GM13976 (cell line): ENCODE data around the gene KRT84.

ENCODE experiments used
- DNase-seq: peaks from one replicate; pipeline ENCODE4 v3.0.0; 2012; ENCODE audit warnings: low spot score
- CTCF ChIP-seq: IDR thresholded peaks from 2 replicates; pipeline ENCODE4 v1.5.1; 2012; ENCODE audit warnings: borderline replicate concordance, mild to moderate bottlenecking; ENCODE audit not compliant: insufficient read depth; ENCODE audit errors: extremely low read depth, missing control alignments, control extremely low read depth
- in situ Hi-C: fragments of 300-500 bp; cut with MboI; formaldehyde crosslinking; loops from one replicate; pipeline ENCODE4 v1.12.0; 2022; ENCODE audit warnings: low sequenced_read_pairs, mixed read lengths, inconsistent platforms; ENCODE audit not compliant: unreplicated experiment

The KRT84 gene

DNA sequence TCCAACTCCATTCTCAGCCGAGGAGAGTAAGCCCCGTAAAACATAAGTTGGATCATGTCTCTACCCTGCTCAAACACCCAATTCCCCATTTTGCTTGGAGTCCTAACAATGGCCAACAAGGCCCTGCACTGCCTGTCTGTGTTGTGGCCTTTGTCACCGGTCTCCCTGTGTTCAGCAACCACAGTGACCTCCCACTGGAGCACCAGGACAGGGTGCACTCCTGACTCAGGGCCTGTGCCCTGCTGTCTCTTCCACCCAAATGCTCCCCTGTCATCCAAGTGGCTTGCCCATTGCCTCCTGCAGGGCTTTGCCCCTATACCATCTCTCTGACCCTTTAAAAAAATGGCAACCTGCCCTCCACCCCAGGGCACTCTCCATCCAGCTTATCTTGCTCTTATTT, 13.7 kb downstream of the KRT84 start:
- DNase-seq: no peak
- in situ Hi-C loops: no loop called here
- TF ChIP-seq CTCF: no peak

DNA sequence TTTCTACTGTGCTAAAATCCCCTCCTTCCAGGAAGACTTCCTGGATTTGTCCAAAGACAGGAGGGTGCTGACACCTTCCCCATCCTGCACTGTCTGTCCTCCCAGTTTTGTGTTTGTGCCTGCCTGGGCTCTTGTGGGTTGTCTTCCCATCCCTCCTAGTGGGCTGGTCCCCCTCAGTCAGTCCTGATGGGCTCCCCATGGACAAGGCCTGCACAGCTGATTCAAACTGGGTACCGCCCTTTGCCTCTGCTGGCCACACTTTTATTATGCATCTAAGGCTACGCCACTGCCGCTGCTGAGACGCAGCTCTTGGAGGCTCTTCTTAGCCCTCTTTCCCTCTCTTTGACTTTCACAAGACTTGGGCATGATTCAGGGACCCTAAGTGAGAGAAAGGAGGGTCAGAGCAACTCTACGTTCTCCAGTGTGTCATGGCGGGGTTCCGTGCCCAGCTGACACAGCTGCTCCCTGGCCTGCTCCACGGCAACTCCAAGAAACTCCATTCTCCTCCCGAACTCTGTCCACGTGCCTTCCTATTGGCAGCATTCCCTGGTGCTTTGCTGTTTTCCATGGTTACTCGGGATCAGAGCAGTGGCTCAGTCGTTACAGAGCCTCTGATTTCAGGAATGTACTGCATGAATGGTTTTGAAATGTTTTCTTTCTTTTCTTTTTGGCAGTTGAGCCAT, 14.4 kb downstream of the KRT84 start:
- in situ Hi-C loops: no loop called here
- no peak for DNase-seq
- TF ChIP-seq CTCF: no peak

DNA sequence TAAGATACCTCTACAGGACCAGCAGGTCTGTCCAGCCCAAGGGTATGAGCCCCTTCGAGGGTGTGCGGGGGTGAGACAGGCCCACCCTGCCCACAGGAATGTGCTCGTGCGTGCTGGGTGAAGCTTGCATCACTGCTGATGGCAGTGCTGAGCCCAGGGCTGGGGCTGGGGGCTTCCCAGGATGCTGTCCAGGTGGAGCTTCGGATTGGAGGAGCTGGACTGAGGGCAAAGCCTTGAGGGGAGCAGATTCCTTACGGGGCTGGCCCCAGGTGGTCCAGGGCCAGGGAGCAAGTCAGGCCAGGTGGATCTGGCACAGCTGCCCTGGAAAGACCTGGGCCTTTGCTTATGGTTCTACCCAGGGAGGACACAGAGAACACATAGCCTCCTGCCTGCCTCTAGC, 15.6 kb downstream of the KRT84 start:
- no peak for TF ChIP-seq CTCF
- in situ Hi-C loops: no loop called here
- no peak for DNase-seq

DNA sequence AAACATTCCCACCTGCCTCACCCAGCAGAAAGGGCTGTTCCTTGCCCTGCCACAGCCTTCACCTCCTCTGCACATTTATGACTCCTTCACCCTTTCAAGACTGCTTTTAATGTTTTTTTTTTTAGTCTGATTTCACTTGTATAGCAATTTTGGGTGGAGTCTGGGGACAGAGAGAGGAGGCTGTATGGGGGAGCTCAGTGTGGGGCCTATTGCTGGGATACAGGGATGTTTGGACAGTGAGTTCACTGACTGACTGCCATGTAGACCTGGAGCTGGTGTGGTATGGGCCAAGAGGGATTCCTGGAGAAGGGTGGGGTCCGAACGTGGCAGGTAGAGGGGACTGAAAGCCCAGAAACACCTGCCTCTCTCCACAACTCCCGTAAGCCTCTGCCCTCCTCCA, 16.2 kb downstream of the KRT84 start:
- in situ Hi-C loops: no loop called here
- DNase-seq: no peak
- no peak for TF ChIP-seq CTCF

DNA sequence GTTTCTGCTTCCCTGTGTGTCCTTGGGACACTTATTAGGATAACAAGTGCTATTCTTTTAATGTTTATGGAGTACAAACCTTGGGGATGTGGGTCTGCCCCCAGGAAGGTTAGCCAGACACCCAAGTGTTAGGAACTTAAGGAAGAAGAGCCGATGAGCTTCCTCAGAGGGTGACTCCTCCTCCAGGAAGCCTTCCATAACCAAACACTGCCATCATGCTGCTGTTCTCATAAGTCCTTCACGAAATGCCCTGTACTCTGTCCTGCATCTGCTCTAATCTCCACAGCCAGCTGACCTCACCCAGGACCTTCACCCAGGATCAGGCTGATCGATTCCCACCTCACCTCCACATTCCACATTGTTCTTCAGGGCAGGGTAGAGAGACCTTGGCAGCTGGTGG, 16.9 kb downstream of the KRT84 start:
- in situ Hi-C loops: no loop called here
- no peak for TF ChIP-seq CTCF
- no peak for DNase-seq

- in situ Hi-C loops: no loop called here
- DNase-seq: no peak
- TF ChIP-seq CTCF: no peak
Observed at GRCh38 chr12:52367876-52368275, 17.6 kb downstream of the KRT84 start.
